ENCODE data around the gene RHOT2. TPM values are rescaled to one million over a fixed set of nuclear protein-coding genes. Genes with fewer than 3 reads are reported as not detected.
"Not testable (repeated sequence)": the region's sequence is repeated elsewhere in the genome, so short reads cannot be mapped to it uniquely, and the experiment has no call there.

Gene RHOT2
- total RNA-seq, 2 experiments from 2014 or later, result 173 to 183 TPM

- H3K4me1 Mint-ChIP-seq, result peaks cover 13% of the 10 kb centered on the region
- no peak for ATAC-seq (ENCODE audit: low read depth)
- POLR2A ChIA-PET, result no interaction called here
Measured at GRCh38 chr16:687499-687898, 19.6 kb downstream of the RHOT2 start.

GRCh38 chr16:689175-689897 is 21.4 kb downstream of the RHOT2 start:
- DNase-seq, result no peak
- no peaks in the 10 kb centered on the region for H3K9me3 Mint-ChIP-seq
- POLR2A ChIA-PET, result interaction anchor here (0.5 to 2.6 kb wide), 11 partner anchors 9 to 162 kb away, joined by 3 to 37 read pairs (median 5); partner anchors contain the start of genes ANTKMT, CAPN15, CHTF18 and METTL26
- peaks cover 10% of the 10 kb centered on the region for H3K27me3 Mint-ChIP-seq
- peak overlapping the region; percentile 81 for H3K27ac Mint-ChIP-seq
- H3K4me3 Mint-ChIP-seq, result peak overlapping the region; percentile 91
- no peaks in the 10 kb centered on the region for H3K36me3 Mint-ChIP-seq
- peaks cover 9% of the 10 kb centered on the region for H3K4me1 Mint-ChIP-seq
- no peak for ATAC-seq (ENCODE audit: low read depth)

More at GRCh38 chr16:687499-687898, 19.6 kb downstream of the RHOT2 start:
- DNase-seq, result no peak
- no peaks in the 10 kb centered on the region for H3K9me3 Mint-ChIP-seq
- H3K27ac Mint-ChIP-seq, result no peak overlapping the region
- H3K27me3 Mint-ChIP-seq, result peaks cover under 1% of the 10 kb centered on the region
- no peak overlapping the region for H3K4me3 Mint-ChIP-seq
- H3K36me3 Mint-ChIP-seq, result peaks cover 1% of the 10 kb centered on the region

- H3K27ac Mint-ChIP-seq, result peak overlapping the region; percentile 32
Measured at GRCh38 chr16:691242-691641, 23.3 kb downstream of the RHOT2 start.

GRCh38 chr16:692356-693108 is 24.6 kb downstream of the RHOT2 start:
- DNase-seq (no peak), ATAC-seq (ENCODE audit: low read depth) (no peak)
- Mint-ChIP-seq H3K36me3 (no peaks in the 10 kb centered on the region), H3K9me3 (no peaks in the 10 kb centered on the region), H3K4me3 (no peak overlapping the region), H3K27me3 (peaks cover 12% of the 10 kb centered on the region), H3K27ac (no peak overlapping the region), H3K4me1 (peaks cover 13% of the 10 kb centered on the region)
- POLR2A ChIA-PET, result no interaction called here

More at GRCh38 chr16:691242-691641, 23.3 kb downstream of the RHOT2 start:
- H3K9me3 Mint-ChIP-seq; DNase-seq; ATAC-seq (ENCODE audit: low read depth); H3K36me3 Mint-ChIP-seq; POLR2A ChIA-PET: not testable (repeated sequence)
- Mint-ChIP-seq H3K27me3 (peaks cover 12% of the 10 kb centered on the region), H3K4me3 (peak overlapping the region; percentile 91), H3K4me1 (peaks cover 13% of the 10 kb centered on the region)

- peaks cover 13% of the 10 kb centered on the region for H3K4me1 Mint-ChIP-seq
- ATAC-seq (ENCODE audit: low read depth), result no peak
- peaks cover 12% of the 10 kb centered on the region for H3K27me3 Mint-ChIP-seq
- no peak overlapping the region for H3K27ac Mint-ChIP-seq
- POLR2A ChIA-PET, result no interaction called here
- H3K4me3 Mint-ChIP-seq, result peak overlapping the region; percentile 42
- H3K9me3 Mint-ChIP-seq, result no peaks in the 10 kb centered on the region
- no peak for DNase-seq
- no peaks in the 10 kb centered on the region for H3K36me3 Mint-ChIP-seq
Measured at GRCh38 chr16:693364-693763, 25.4 kb downstream of the RHOT2 start.

- H3K27ac Mint-ChIP-seq, result no peak overlapping the region
- no peaks in the 10 kb centered on the region for H3K9me3 Mint-ChIP-seq
- POLR2A ChIA-PET, result no interaction called here
- peaks cover 12% of the 10 kb centered on the region for H3K27me3 Mint-ChIP-seq
- no peak overlapping the region for H3K4me3 Mint-ChIP-seq
- no peaks in the 10 kb centered on the region for H3K36me3 Mint-ChIP-seq
- no peak for ATAC-seq (ENCODE audit: low read depth)
- H3K4me1 Mint-ChIP-seq, result peaks cover 12% of the 10 kb centered on the region
- no peak for DNase-seq
Measured at GRCh38 chr16:693766-694165, 25.8 kb downstream of the RHOT2 start.

- Mint-ChIP-seq H3K36me3 (no peaks in the 10 kb centered on the region), H3K27ac (no peak overlapping the region), H3K27me3 (peaks cover 12% of the 10 kb centered on the region), H3K9me3 (no peaks in the 10 kb centered on the region), H3K4me1 (peaks cover 10% of the 10 kb centered on the region), H3K4me3 (peak overlapping the region; percentile 50)
- no peak for ATAC-seq (ENCODE audit: low read depth)
- no peak for DNase-seq
- POLR2A ChIA-PET, result interaction anchor here (1.8 to 2.3 kb wide), 4 partner anchors 10 to 46 kb away, joined by 6 to 11 read pairs (median 11); partner anchors contain the start of genes ANTKMT, CIAO3, JMJD8 and METRN
Measured at GRCh38 chr16:694187-694862, 26.4 kb downstream of the RHOT2 start.

GRCh38 chr16:694863-695354 is 27.0 kb downstream of the RHOT2 start:
- ATAC-seq (ENCODE audit: low read depth), result no peak
- Mint-ChIP-seq H3K9me3 (no peaks in the 10 kb centered on the region), H3K27me3 (peaks cover 12% of the 10 kb centered on the region), H3K4me1 (peaks cover 8% of the 10 kb centered on the region), H3K4me3 (peak overlapping the region; percentile 48), H3K36me3 (no peaks in the 10 kb centered on the region), H3K27ac (no peak overlapping the region)
- POLR2A ChIA-PET, result interaction anchor here (1.0 to 2.3 kb wide), 8 partner anchors 11 to 94 kb away, joined by 4 to 11 read pairs (median 8); partner anchors contain the start of genes ANTKMT, CCDC78, CHTF18 and CIAO3
- no peak for DNase-seq

- H3K27me3 Mint-ChIP-seq, result peaks cover 15% of the 10 kb centered on the region
- POLR2A ChIA-PET, result interaction anchor here (0.7 to 2.3 kb wide), 9 partner anchors 11 to 93 kb away, joined by 3 to 11 read pairs (median 6); partner anchors contain the start of genes ANTKMT, CCDC78, CHTF18 and CIAO3
- H3K4me1 Mint-ChIP-seq, result peaks cover 6% of the 10 kb centered on the region
- DNase-seq (peak; percentile 82), ATAC-seq (ENCODE audit: low read depth) (peak; percentile 70)
- no peaks in the 10 kb centered on the region for H3K9me3 Mint-ChIP-seq
- H3K27ac Mint-ChIP-seq, result peak overlapping the region; percentile 74
- H3K4me3 Mint-ChIP-seq, result peak overlapping the region; percentile 77
- no peaks in the 10 kb centered on the region for H3K36me3 Mint-ChIP-seq
Measured at GRCh38 chr16:695355-696089, 27.6 kb downstream of the RHOT2 start.

- Mint-ChIP-seq H3K4me1 (peaks cover 6% of the 10 kb centered on the region), H3K4me3 (peak overlapping the region; percentile 6), H3K9me3 (no peaks in the 10 kb centered on the region), H3K27me3 (peaks cover 17% of the 10 kb centered on the region), H3K36me3 (no peaks in the 10 kb centered on the region), H3K27ac (no peak overlapping the region)
- ATAC-seq (ENCODE audit: low read depth) (no peak), DNase-seq (no peak)
- POLR2A ChIA-PET, result interaction anchor here (0.7 to 1.1 kb wide), 2 partner anchors 9 to 19 kb away, joined by 3 to 6 read pairs; partner anchors contain the start of gene WDR24
Measured at GRCh38 chr16:698911-699671, 31.2 kb downstream of the RHOT2 start.

- ATAC-seq (ENCODE audit: low read depth) (peak; percentile 54), DNase-seq (peak; percentile 83)
- Mint-ChIP-seq H3K9me3 (no peaks in the 10 kb centered on the region), H3K27ac (no peak overlapping the region), H3K36me3 (no peaks in the 10 kb centered on the region), H3K27me3 (peaks cover 17% of the 10 kb centered on the region), H3K4me3 (no peak overlapping the region), H3K4me1 (peaks cover 3% of the 10 kb centered on the region)
- POLR2A ChIA-PET, result no interaction called here
Measured at GRCh38 chr16:700684-701584, 33.0 kb downstream of the RHOT2 start.
